Liver (tissue), 9 donors: ENCODE data around the gene OR2A5. TPM values are rescaled to one million over a fixed set of nuclear protein-coding genes. Genes with fewer than 3 reads are reported as not detected.

Experiments used
- DNase-seq: peaks from one replicate; pipeline ENCODE4 v3.0.0-alpha.2; 2017; ENCODE audit warnings: low spot score
- H3K27ac ChIP-seq, 2 donors: one replicate each; pipeline ENCODE4 v1.7.0; 2013; ENCODE audit warnings: inconsistent platforms in 2 of 2, low read length in 2 of 2, control low read depth in 1 of 2, low read depth in 1 of 2, mild to moderate bottlenecking in 1 of 2
- H3K27me3 ChIP-seq, 4 donors: one replicate each; pipeline versions ENCODE4 v1.6.1 to v1.7.0; 2013; ENCODE audit warnings: low read length in 3 of 4, inconsistent platforms in 1 of 4, mild to moderate bottlenecking in 1 of 4, moderate library complexity in 1 of 4; ENCODE audit not compliant: control insufficient read depth in 4 of 4, insufficient read depth in 4 of 4
- H3K36me3 ChIP-seq, 4 donors: one replicate each; pipeline versions ENCODE4 v1.6.1 to v1.7.0; 2013; ENCODE audit warnings: low read length in 3 of 4, mild to moderate bottlenecking in 3 of 4, low read depth in 1 of 4, moderate library complexity in 1 of 4; ENCODE audit not compliant: control insufficient read depth in 4 of 4, insufficient read depth in 3 of 4
- H3K4me1 ChIP-seq, 4 donors: one replicate each; pipeline versions ENCODE4 v1.6.1 to v1.7.0; 2013; ENCODE audit warnings: low read length in 3 of 4, mild to moderate bottlenecking in 3 of 4, moderate library complexity in 1 of 4; ENCODE audit not compliant: control insufficient read depth in 4 of 4, insufficient read depth in 4 of 4
- H3K4me3 ChIP-seq, 3 donors: one replicate each; pipeline versions ENCODE4 v1.6.1 to v1.7.0; 2013; ENCODE audit warnings: low read length in 3 of 3, control low read depth in 1 of 3, low read depth in 1 of 3, mild to moderate bottlenecking in 1 of 3
- H3K9ac ChIP-seq, 2 donors: one replicate each; pipeline ENCODE4 v1.7.0; 2013; ENCODE audit warnings: low read length in 2 of 2, mild to moderate bottlenecking in 2 of 2, moderate library complexity in 2 of 2, control low read depth in 1 of 2, low read depth in 1 of 2
- H3K9me3 ChIP-seq, 4 donors: one replicate each; pipeline versions ENCODE4 v1.6.1 to v1.7.0; 2013; ENCODE audit warnings: low read length in 3 of 4; ENCODE audit not compliant: control insufficient read depth in 4 of 4
- CTCF ChIP-seq: fragments of 150-350 bp; IDR thresholded peaks from 2 replicates; pipeline ENCODE4 v1.5.1; 2017; ENCODE audit warnings: improper control_type of control experiment, low read depth, low read length; ENCODE audit not compliant: missing input control
- EGR1 ChIP-seq, 2 donors: IDR thresholded peaks; 2 replicates each; pipeline ENCODE4 v1.6.1; 2016 to 2018; ENCODE audit warnings: antibody characterized with exemption in 2 of 2, low read depth in 2 of 2
- FOXA2 ChIP-seq: IDR thresholded peaks from 2 replicates; pipeline ENCODE4 v1.6.1; 2016; ENCODE audit warnings: antibody characterized with exemption
- GABPA ChIP-seq, 2 donors: IDR thresholded peaks in 1 of 2; conservative IDR thresholded peaks in 1 of 2; 2 replicates each; pipeline ENCODE4 v1.6.1; 2016; ENCODE audit warnings: antibody characterized with exemption in 2 of 2, mild to moderate bottlenecking in 1 of 2, moderate library complexity in 1 of 2
- HNF4A ChIP-seq, 2 donors: conservative IDR thresholded peaks; 2 replicates each; pipeline ENCODE4 v1.6.1; 2016; ENCODE audit warnings: antibody characterized with exemption in 2 of 2, mild to moderate bottlenecking in 2 of 2
- JUND ChIP-seq, 2 donors: IDR thresholded peaks; 2 replicates each; pipeline ENCODE4 v1.6.1; 2016; ENCODE audit warnings: antibody characterized with exemption in 2 of 2
- MAX ChIP-seq: IDR thresholded peaks from 2 replicates; pipeline ENCODE4 v1.6.1; 2016; ENCODE audit warnings: antibody characterized with exemption
- NR2F2 ChIP-seq: IDR thresholded peaks from 2 replicates; pipeline ENCODE4 v1.6.1; 2016; ENCODE audit warnings: antibody characterized with exemption
- RAD21 ChIP-seq, 2 donors: IDR thresholded peaks; 2 replicates each; pipeline ENCODE4 v1.6.1; 2016; ENCODE audit warnings: antibody characterized with exemption in 2 of 2, mild to moderate bottlenecking in 2 of 2
- REST ChIP-seq: IDR thresholded peaks from 2 replicates; pipeline ENCODE4 v1.6.1; 2016; ENCODE audit warnings: antibody characterized with exemption, mild to moderate bottlenecking
- SP1 ChIP-seq: IDR thresholded peaks from 2 replicates; pipeline ENCODE4 v1.6.1; 2018; ENCODE audit warnings: antibody characterized with exemption, mild to moderate bottlenecking
- TAF1 ChIP-seq: conservative IDR thresholded peaks from 2 replicates; pipeline ENCODE4 v1.6.1; 2016; ENCODE audit warnings: antibody characterized with exemption, mild to moderate bottlenecking
- YY1 ChIP-seq: IDR thresholded peaks from 2 replicates; pipeline ENCODE4 v1.6.1; 2016; ENCODE audit warnings: antibody characterized with exemption, mild to moderate bottlenecking
- ZBTB33 ChIP-seq: IDR thresholded peaks from 2 replicates; pipeline ENCODE4 v1.6.1; 2016; ENCODE audit warnings: antibody characterized with exemption
- WGBS: extraction: QIAGEN DNeasy Blood & Tissue Kit; methylation state at CpG from one replicate; pipeline ENCODE4 v1.1.7; 2013; 5-methylcytosine and 5-hydroxymethylcytosine counted together
- polyA plus RNA-seq, 2 donors: library from polyadenylated mRNA; stranded (reverse) in 1 of 2; unstranded in 1 of 2; fragments of 200-250 nt in 1 of 2; fragments of >200 nt in 1 of 2; fragmentation: Nextera tagmentation in 1 of 2; extraction: Ambion mirVana in 1 of 2; gene quantifications; one replicate each; pipeline versions ENCODE4 v1.2.1 to v1.2.3, GENCODE V29; 2013 to 2015
- total RNA-seq, 2 donors: library from RNA; depleted of rRNA; stranded (reverse); fragments of >200 nt; gene quantifications; one replicate each; pipeline ENCODE4 v1.2.3, GENCODE V29; 2014
- donor health status: healthy.
- donor health status: healthy.
- donor health status: healthy.
- donor health status: healthy.
- donor health status: healthy.

Gene OR2A5
- total and polyA plus RNA-seq, 4 donors: 0.28 TPM; not detected in 3

- TF ChIP-seq EGR1 (IDR thresholded peaks at IDR 0.05; ENCODE audit: low read depth in 2 of 2) (no peak), CTCF (no peak), MAX (no peak)
These were observed 12.4 kb upstream of the OR2A5 start (continued) for GRCh38 chr7:144036302-144036885.

GRCh38 chr7:144037414-144038035 lies 11.2 kb upstream of the OR2A5 start:
- no peak for TF ChIP-seq CTCF
- no peak for TF ChIP-seq REST
- no peak for TF ChIP-seq RAD21 (IDR thresholded peaks at IDR 0.05)
- Histone ChIP-seq H3K4me3 (no peak overlapping the region), H3K27ac (no peak overlapping the region), H3K27me3 (peaks cover 0 to 3% (median 0%) of the 10 kb centered on the region in 4 donors), H3K36me3 (no peaks in the 10 kb centered on the region), H3K4me1 (no peaks in the 10 kb centered on the region), H3K9me3 (peaks cover 0 to 3% (median 0%) of the 10 kb centered on the region in 4 donors), H3K9ac (no peak overlapping the region)
- DNase-seq: no peak
- 82% methylated on average over 1 of the region's 1 CpG for WGBS

GRCh38 chr7:144038887-144039286 lies 9.9 kb upstream of the OR2A5 start:
- H3K9ac ChIP-seq: no peak overlapping the region
- no peaks in the 10 kb centered on the region for H3K36me3 ChIP-seq
- no peak for DNase-seq
- peaks cover 0 to 3% (median 0%) of the 10 kb centered on the region in 4 donors for H3K27me3 ChIP-seq
- H3K9me3 ChIP-seq: peaks cover 0 to 3% (median 0%) of the 10 kb centered on the region in 4 donors
- H3K4me3 ChIP-seq: no peak overlapping the region
- no peak overlapping the region for H3K27ac ChIP-seq
- no peaks in the 10 kb centered on the region for H3K4me1 ChIP-seq
- WGBS: 65% methylated on average over 4 of the region's 4 CpGs
- no peak for TF ChIP-seq FOXA2
- TF ChIP-seq YY1: no peak
- TF ChIP-seq ZBTB33: no peak
- no peak for TF ChIP-seq EGR1 (IDR thresholded peaks at IDR 0.05; ENCODE audit: low read depth in 2 of 2)
- TF ChIP-seq REST: no peak
- no peak for TF ChIP-seq GABPA (IDR thresholded peaks at IDR 0.05 in 1 of 2, conservative IDR thresholded peaks at IDR 0.05 in 1 of 2)
- no peak for TF ChIP-seq RAD21 (IDR thresholded peaks at IDR 0.05)
- no peak for TF ChIP-seq MAX
- TF ChIP-seq HNF4A (conservative IDR thresholded peaks at IDR 0.05): no peak
- no peak for TF ChIP-seq TAF1
- TF ChIP-seq NR2F2: no peak
- TF ChIP-seq JUND (IDR thresholded peaks at IDR 0.05): no peak
- TF ChIP-seq SP1: no peak
